Activated CD4-positive, alpha-beta memory T cell treated with anti-CD3 and anti-CD28 coated beads for 36 hours (primary cell): ENCODE measurements around the gene HOXB9. TPM values are rescaled to one million over a fixed set of nuclear protein-coding genes. Genes with fewer than 3 reads are reported as not detected.

Experiments
- CTCF ChIA-PET: fragments of 350-600 bp; sonication (Branson Sonifier 250); formaldehyde crosslinking; loops from one replicate; lab custom pipeline; 2021; ENCODE audit warnings: antibody characterized with exemption, inconsistent platforms; lab: Charles Lee
- POLR2A ChIA-PET: fragments of 350-600 bp; sonication (Branson Sonifier 250); formaldehyde crosslinking; loops from one replicate; lab custom pipeline; 2021; ENCODE audit warnings: antibody characterized with exemption; lab: Charles Lee
- DNase-seq: peaks from one replicate; pipeline ENCODE4 v3.0.0-alpha.2; 2020
- H3K27ac Mint-ChIP-seq: one replicate; pipeline ENCODE4 v1.8.0; 2021; ENCODE audit warnings: mixed read lengths
- H3K27me3 Mint-ChIP-seq: one replicate; pipeline ENCODE4 v1.8.0; 2021; ENCODE audit warnings: mixed read lengths
- H3K36me3 Mint-ChIP-seq: one replicate; pipeline ENCODE4 v1.8.0; 2021; ENCODE audit warnings: mixed read lengths
- H3K4me1 Mint-ChIP-seq: one replicate; pipeline ENCODE4 v1.8.0; 2021; ENCODE audit warnings: low read depth, mixed read lengths
- H3K4me3 Mint-ChIP-seq: one replicate; pipeline ENCODE4 v1.8.0; 2021; ENCODE audit warnings: mild to moderate bottlenecking, mixed read lengths
- H3K9me3 Mint-ChIP-seq: one replicate; pipeline ENCODE4 v1.8.0; 2021; ENCODE audit warnings: mixed read lengths
- intact Hi-C: fragments of 100-400 bp; cut with micrococcal nuclease; formaldehyde crosslinking; loops from one replicate; pipeline ENCODE4 v1.15.1; 2023
- total RNA-seq, 2 experiments: library from RNA; stranded (reverse); gene quantifications; one replicate each; pipeline ENCODE4 v1.2.3, GENCODE V29; 2021

The HOXB9 gene
- 1 to 10 TPM; 1.4 to 1.5 TPM for total RNA-seq

- no peaks in the 10 kb centered on the region for H3K9me3 Mint-ChIP-seq
- DNase-seq = peak; percentile 71
- peaks cover 8% of the 10 kb centered on the region for H3K4me1 Mint-ChIP-seq
- H3K27me3 Mint-ChIP-seq = peaks cover 74% of the 10 kb centered on the region
- H3K4me3 Mint-ChIP-seq = peak within 1 kb of the TSS; percentile 77
- intact Hi-C loops = no loop called here
- ChIA-PET CTCF (interaction anchor here (1.1 to 4.5 kb wide), 9 partner anchors 8 to 680 kb away, joined by 3 to 50 read pairs (median 4); partner anchors contain the start of genes HOXB5 and SNX11), POLR2A (interaction anchor here (0.9 to 2.4 kb wide), 3 partner anchors 11 to 97 kb away, joined by 3 to 13 read pairs (median 6); partner anchors contain the start of gene PRAC2)
- no peaks in the 10 kb centered on the region for H3K36me3 Mint-ChIP-seq
- H3K27ac Mint-ChIP-seq = no peak within 1 kb of the TSS
Measured at GRCh38 chr17:48626245-48627117, at the start of gene HOXB9. Gene HOXB9, minus strand, starts transcription at chr17:48626358. Its CDS starts 89 bp downstream, at chr17:48626269.

- peaks cover 5% of the 10 kb centered on the region for H3K4me1 Mint-ChIP-seq
- CTCF ChIA-PET = interaction anchor here (0.6 to 3.0 kb wide), 18 partner anchors 8 to 360 kb away, joined by 3 to 15 read pairs (median 3); no protein-coding TSS in a partner anchor
- H3K27me3 Mint-ChIP-seq = peaks cover 24% of the 10 kb centered on the region
Measured at GRCh38 chr17:48672340-48672739, 46.2 kb upstream of the HOXB9 start.

GRCh38 chr17:48671697-48672171 is 45.6 kb upstream of the HOXB9 start:
- DNase-seq = peak; percentile 74
- ChIA-PET CTCF (interaction anchor here (0.6 to 3.0 kb wide), 23 partner anchors 8 to 364 kb away, joined by 3 to 15 read pairs (median 3); no protein-coding TSS in a partner anchor), POLR2A (no interaction called here)
- Mint-ChIP-seq H3K4me1 (peaks cover 5% of the 10 kb centered on the region), H3K27me3 (peaks cover 23% of the 10 kb centered on the region), H3K27ac (no peak overlapping the region), H3K9me3 (no peaks in the 10 kb centered on the region), H3K36me3 (no peaks in the 10 kb centered on the region), H3K4me3 (peak overlapping the region; percentile 8)
- intact Hi-C loops = no loop called here

More at GRCh38 chr17:48672340-48672739, 46.2 kb upstream of the HOXB9 start:
- no peak for DNase-seq
- H3K9me3 Mint-ChIP-seq = no peaks in the 10 kb centered on the region
- POLR2A ChIA-PET = no interaction called here
- no peak overlapping the region for H3K27ac Mint-ChIP-seq
- intact Hi-C loops = no loop called here
- no peaks in the 10 kb centered on the region for H3K36me3 Mint-ChIP-seq
- H3K4me3 Mint-ChIP-seq = no peak overlapping the region

DNA sequence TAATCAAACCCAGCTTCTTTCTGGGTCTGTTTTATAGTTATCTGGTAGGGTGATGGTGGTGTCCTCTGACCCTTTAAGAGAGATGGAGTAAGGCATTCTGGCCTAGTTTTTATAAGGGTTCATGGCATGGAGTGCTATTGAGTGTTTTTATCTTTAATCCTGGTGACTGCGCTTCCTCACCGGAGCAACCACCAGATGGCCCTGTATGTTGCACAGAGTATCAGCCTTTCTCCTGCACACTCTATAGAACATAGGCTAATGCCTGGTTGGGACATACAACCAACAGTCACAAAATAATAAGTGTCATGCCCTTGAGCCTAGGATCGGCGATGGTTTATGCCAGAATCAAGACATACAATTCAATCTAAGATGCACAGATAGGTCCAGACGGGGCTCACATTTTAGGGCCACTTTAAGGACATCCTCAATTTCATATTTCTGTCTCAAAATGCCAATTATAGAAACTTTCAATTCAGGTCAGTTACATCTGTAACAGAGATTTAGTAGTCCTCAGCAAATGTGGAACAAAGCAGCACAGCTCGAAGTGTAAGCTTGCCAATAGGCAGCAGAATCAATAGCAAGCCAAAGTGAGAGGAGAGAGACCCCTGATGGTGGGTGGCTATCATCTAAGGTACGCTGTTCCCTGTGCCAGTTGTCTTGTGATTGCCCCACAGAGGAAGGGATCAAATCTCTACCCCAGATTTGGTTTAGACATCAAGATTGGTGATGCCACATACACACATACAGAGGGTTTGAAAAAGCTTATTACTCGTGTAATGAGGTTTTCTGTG is 37.2 kb upstream of the HOXB9 start:
- Mint-ChIP-seq H3K4me1 (no peaks in the 10 kb centered on the region), H3K9me3 (no peaks in the 10 kb centered on the region), H3K36me3 (no peaks in the 10 kb centered on the region), H3K27ac (no peak overlapping the region), H3K4me3 (no peak overlapping the region), H3K27me3 (peaks cover 8% of the 10 kb centered on the region)
- POLR2A ChIA-PET = no interaction called here
- CTCF ChIA-PET = interaction anchor here (0.9 to 5.7 kb wide), 5 partner anchors 8 to 215 kb away, joined by 3 to 33 read pairs (median 6); no protein-coding TSS in a partner anchor
- DNase-seq = no peak
- intact Hi-C loops = no loop called here

DNA sequence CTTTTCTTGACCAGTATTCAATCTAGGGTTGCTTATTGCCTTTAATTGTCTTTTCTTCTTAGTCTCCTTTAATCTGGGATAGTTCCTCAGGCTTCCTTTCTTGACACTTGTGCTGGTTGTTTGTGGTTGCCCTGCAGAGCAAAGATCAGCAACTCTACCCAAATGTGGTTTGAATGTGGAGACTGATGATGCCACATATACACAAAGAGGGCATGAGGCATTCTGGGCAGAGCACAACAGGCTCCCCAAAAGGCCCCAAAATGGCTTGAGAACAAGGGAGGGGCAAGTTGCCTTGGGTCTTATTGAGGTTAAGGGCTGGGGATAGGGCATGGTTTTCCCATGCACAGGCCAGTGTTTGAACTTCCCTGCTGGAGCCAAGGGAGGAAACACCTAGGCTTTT is 29.8 kb upstream of the HOXB9 start:
- CTCF ChIA-PET = interaction anchor here (1.1 to 1.6 kb wide), 2 partner anchors 19 to 22 kb away, joined by 4 to 5 read pairs; no protein-coding TSS in a partner anchor
- no peak overlapping the region for H3K27ac Mint-ChIP-seq
- H3K9me3 Mint-ChIP-seq = no peaks in the 10 kb centered on the region
- no peak overlapping the region for H3K4me3 Mint-ChIP-seq
- intact Hi-C loops = no loop called here
- POLR2A ChIA-PET = no interaction called here
- H3K27me3 Mint-ChIP-seq = peaks cover 1% of the 10 kb centered on the region
- H3K36me3 Mint-ChIP-seq = no peaks in the 10 kb centered on the region
- no peak for DNase-seq
- H3K4me1 Mint-ChIP-seq = no peaks in the 10 kb centered on the region

DNA sequence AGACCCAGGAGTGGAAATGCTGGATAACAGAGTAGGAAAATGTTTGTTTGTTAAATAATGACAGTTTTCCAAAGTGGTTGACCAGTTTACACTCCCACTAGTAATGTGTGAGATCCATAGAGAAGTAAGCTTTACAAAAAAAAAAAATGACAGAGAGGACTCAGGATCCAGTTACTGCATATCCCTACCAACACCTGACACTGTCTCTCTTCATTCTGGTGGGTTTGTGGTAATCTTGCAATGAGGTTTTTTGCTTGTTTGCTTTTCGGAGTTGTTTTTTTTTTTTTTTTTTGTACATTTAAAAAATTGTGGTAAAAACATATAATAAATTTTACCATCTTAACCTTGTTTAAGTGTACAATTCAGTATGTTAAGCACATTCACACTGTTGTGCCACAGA is 23.6 kb upstream of the HOXB9 start:
- no peak overlapping the region for H3K4me3 Mint-ChIP-seq
- CTCF ChIA-PET = interaction anchor here (1.0 to 2.8 kb wide), 2 partner anchors 13 to 22 kb away, joined by 3 to 16 read pairs; no protein-coding TSS in a partner anchor
- H3K27me3 Mint-ChIP-seq = peaks cover 33% of the 10 kb centered on the region
- peaks cover 9% of the 10 kb centered on the region for H3K4me1 Mint-ChIP-seq
- intact Hi-C loops = no loop called here
- no peaks in the 10 kb centered on the region for H3K36me3 Mint-ChIP-seq
- POLR2A ChIA-PET = no interaction called here
- H3K9me3 Mint-ChIP-seq = no peaks in the 10 kb centered on the region
- no peak for DNase-seq
- H3K27ac Mint-ChIP-seq = no peak overlapping the region

DNA sequence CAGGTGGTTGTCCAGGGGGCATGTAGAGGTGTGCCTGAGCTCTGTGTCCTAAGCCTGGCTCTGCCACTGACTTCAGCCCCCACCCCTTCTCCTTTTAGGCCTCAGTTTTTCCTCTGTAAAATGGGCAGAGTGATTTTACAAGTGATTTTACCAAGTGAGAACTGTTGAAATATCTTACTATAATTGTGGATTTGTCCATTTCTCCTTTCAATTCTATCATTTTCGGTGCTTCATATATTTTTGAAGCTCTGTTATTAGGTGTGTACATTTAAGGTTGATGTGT is 21.7 kb upstream of the HOXB9 start:
- POLR2A ChIA-PET = interaction anchor here (0.8 kb wide), 1 partner anchor 19 kb away, joined by 3 read pairs; no protein-coding TSS in a partner anchor
- no peaks in the 10 kb centered on the region for H3K36me3 Mint-ChIP-seq
- intact Hi-C loops = no loop called here
- H3K27me3 Mint-ChIP-seq = peaks cover 48% of the 10 kb centered on the region
- H3K4me3 Mint-ChIP-seq = peak overlapping the region; percentile 27
- no peaks in the 10 kb centered on the region for H3K9me3 Mint-ChIP-seq
- DNase-seq = no peak
- H3K27ac Mint-ChIP-seq = no peak overlapping the region
- H3K4me1 Mint-ChIP-seq = peaks cover 9% of the 10 kb centered on the region
- CTCF ChIA-PET = interaction anchor here (0.6 to 2.8 kb wide), 3 partner anchors 12 to 31 kb away, joined by 3 to 16 read pairs (median 3); no protein-coding TSS in a partner anchor

GRCh38 chr17:48647103-48647962 is 21.2 kb upstream of the HOXB9 start:
- intact Hi-C loops = no loop called here
- Mint-ChIP-seq H3K27ac (no peak overlapping the region), H3K4me1 (peaks cover 11% of the 10 kb centered on the region), H3K36me3 (no peaks in the 10 kb centered on the region), H3K27me3 (peaks cover 54% of the 10 kb centered on the region), H3K4me3 (peak overlapping the region; percentile 41), H3K9me3 (no peaks in the 10 kb centered on the region)
- no peak for DNase-seq
- ChIA-PET POLR2A (interaction anchor here (0.8 kb wide), 1 partner anchor 19 kb away, joined by 3 read pairs; no protein-coding TSS in a partner anchor), CTCF (interaction anchor here (0.6 to 2.8 kb wide), 3 partner anchors 11 to 31 kb away, joined by 3 to 16 read pairs (median 3); no protein-coding TSS in a partner anchor)

GRCh38 chr17:48646183-48647102 is 20.3 kb upstream of the HOXB9 start:
- Mint-ChIP-seq H3K36me3 (no peaks in the 10 kb centered on the region), H3K4me1 (peaks cover 16% of the 10 kb centered on the region), H3K9me3 (no peaks in the 10 kb centered on the region), H3K4me3 (peak overlapping the region; percentile 9), H3K27me3 (peaks cover 62% of the 10 kb centered on the region), H3K27ac (no peak overlapping the region)
- intact Hi-C loops = no loop called here
- CTCF ChIA-PET = interaction anchor here (1.1 kb wide), 1 partner anchor 10 kb away, joined by 4 read pairs; no protein-coding TSS in a partner anchor
- POLR2A ChIA-PET = no interaction called here
- DNase-seq = no peak

DNA sequence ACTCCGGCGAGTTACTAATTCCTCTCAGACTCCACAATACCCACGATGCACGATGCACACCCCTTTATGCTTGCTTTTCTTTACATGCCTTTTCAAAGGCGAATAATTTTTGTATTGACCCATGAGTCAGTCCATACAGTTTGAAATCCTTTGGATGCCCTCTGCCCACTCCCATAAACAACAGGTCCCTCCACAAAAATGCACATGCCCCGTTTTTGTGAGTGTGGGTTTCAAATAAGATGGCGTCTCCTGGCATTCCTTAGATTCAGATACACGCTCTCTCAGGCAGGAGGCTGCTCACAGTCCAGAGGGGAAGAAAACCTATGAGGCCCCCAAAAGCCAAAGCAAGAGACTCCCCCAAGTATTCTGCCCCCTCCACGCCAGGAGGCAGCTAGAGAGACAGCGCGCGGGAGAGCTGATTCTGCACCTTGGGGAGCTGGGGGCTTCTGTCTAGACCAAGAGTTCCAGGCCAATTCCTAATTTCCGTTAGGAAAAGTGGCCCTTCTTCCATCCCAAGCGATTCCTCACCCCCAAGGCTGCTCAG is 19.6 kb upstream of the HOXB9 start:
- Mint-ChIP-seq H3K4me1 (peaks cover 17% of the 10 kb centered on the region), H3K9me3 (no peaks in the 10 kb centered on the region), H3K27ac (no peak overlapping the region), H3K27me3 (peaks cover 69% of the 10 kb centered on the region), H3K36me3 (no peaks in the 10 kb centered on the region), H3K4me3 (peak overlapping the region; percentile 9)
- no peak for DNase-seq
- intact Hi-C loops = no loop called here
- ChIA-PET POLR2A (no interaction called here), CTCF (interaction anchor here (1.1 kb wide), 1 partner anchor 9 kb away, joined by 4 read pairs; no protein-coding TSS in a partner anchor)
